GM23248 (cell line): Measurements from ENCODE around the gene FLOT2.

Experiments
- EZH2 ChIP-seq: fragments of 200-600 bp; sonication (generic); IDR thresholded peaks from 2 replicates; pipeline ENCODE4 v1.6.1; 2018; ENCODE audit warnings: antibody characterized with exemption, mild to moderate bottlenecking; ENCODE audit not compliant: insufficient read depth, poor library complexity, severe bottlenecking
- EZH2phosphoT487 ChIP-seq: fragments of 200-600 bp; sonication (generic); IDR thresholded peaks from 2 replicates; pipeline ENCODE4 v1.6.1; 2018; ENCODE audit warnings: antibody characterized with exemption, moderate library complexity, mild to moderate bottlenecking, low read depth; ENCODE audit not compliant: insufficient read depth

DNA sequence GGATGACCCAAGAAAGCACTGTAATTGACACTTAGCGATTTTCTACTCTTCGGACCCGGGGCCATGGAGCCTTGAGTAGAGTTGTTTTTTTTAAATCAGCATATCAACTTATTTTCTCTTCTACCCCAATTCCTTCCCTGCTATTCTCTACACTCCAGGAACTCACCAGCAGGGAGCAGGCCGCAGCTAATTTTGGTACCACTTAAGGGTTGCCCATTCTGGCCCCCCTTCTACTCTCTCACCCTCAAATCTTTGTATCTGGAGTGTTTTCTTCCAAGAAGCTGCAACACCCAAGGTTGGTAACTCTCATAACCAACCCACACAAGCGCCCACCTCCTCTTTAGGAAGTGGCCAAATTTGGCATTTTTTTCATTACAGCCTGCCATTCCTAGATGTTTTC lies 48.3 kb downstream of the FLOT2 start:
- no peak for TF ChIP-seq EZH2phosphoT487
- TF ChIP-seq EZH2, result no peak
